A673 (cell line): Measurements from ENCODE around the gene SPRYD3. TPM values are rescaled to one million over a fixed set of nuclear protein-coding genes. Genes with fewer than 3 reads are reported as not detected.

Source experiments
- BruUV-seq: library from RNA; stranded (reverse); fragments of 400-500 nt; replicated peaks from 2 replicates; lab custom pipeline; 2021; lab: Mats Ljungman, UMichigan
- CTCF ChIA-PET: fragments of 300-600 bp; sonication (Branson Sonifier 250); formaldehyde crosslinking; loops from one replicate; lab custom pipeline; 2022; ENCODE audit warnings: antibody characterized with exemption; lab: Charles Lee
- POLR2A ChIA-PET: fragments of 300-600 bp; sonication (Branson Sonifier 250); formaldehyde crosslinking; loops from one replicate; lab custom pipeline; 2022; ENCODE audit warnings: antibody characterized with exemption; ENCODE audit not compliant: low non-redundant PET; lab: Charles Lee
- DNase-seq: peaks from one replicate; pipeline ENCODE4 v3.0.0-alpha.2; 2015; ENCODE audit warnings: low spot score
- H3K27ac ChIP-seq: fragments of 200-600 bp; sonication (generic); 2 replicates; pipeline ENCODE4 v1.5.1; 2016; ENCODE audit warnings: mixed run types, low read depth, mild to moderate bottlenecking, mixed read lengths, antibody characterized with exemption, low read length; ENCODE audit not compliant: poor library complexity, severe bottlenecking
- H3K27me3 ChIP-seq: fragments of 200-600 bp; sonication (generic); replicated peaks from 2 replicates; pipeline ENCODE4 v1.6.1; 2017; ENCODE audit warnings: mixed run types, low read depth, mild to moderate bottlenecking, mixed read lengths, antibody characterized with exemption, low read length; ENCODE audit not compliant: insufficient read depth, poor library complexity
- H3K36me3 ChIP-seq: fragments of 200-600 bp; sonication (generic); 2 replicates; pipeline ENCODE4 v1.6.1; 2016; ENCODE audit warnings: mixed run types, mild to moderate bottlenecking, mixed read lengths, antibody characterized with exemption, low read length; ENCODE audit not compliant: insufficient read depth, poor library complexity, severe bottlenecking
- H3K4me1 ChIP-seq: fragments of 200-600 bp; sonication (generic); 2 replicates; pipeline ENCODE4 v1.6.1; 2017; ENCODE audit warnings: mixed run types, mild to moderate bottlenecking, mixed read lengths, antibody characterized with exemption, low read length; ENCODE audit not compliant: insufficient read depth, poor library complexity, severe bottlenecking
- H3K4me3 ChIP-seq: fragments of 200-600 bp; sonication (generic); 2 replicates; pipeline ENCODE4 v1.5.1; 2016; ENCODE audit warnings: low read depth, mixed run types, mild to moderate bottlenecking, mixed read lengths, low read length; ENCODE audit not compliant: poor library complexity, severe bottlenecking
- H3K9me3 ChIP-seq: fragments of 200-600 bp; sonication (generic); 2 replicates; pipeline ENCODE4 v1.6.1; 2016; ENCODE audit warnings: mixed run types, low read depth, mild to moderate bottlenecking, mixed read lengths, antibody characterized with exemption, low read length; ENCODE audit not compliant: poor library complexity, severe bottlenecking
- EZH2 ChIP-seq: fragments of 200-600 bp; sonication (generic); IDR thresholded peaks from 2 replicates; pipeline ENCODE4 v1.6.1; 2017; ENCODE audit warnings: borderline replicate concordance, low read depth, mild to moderate bottlenecking, mixed read lengths, antibody characterized with exemption, low read length; ENCODE audit not compliant: poor library complexity, severe bottlenecking
- intact Hi-C: fragments of 100-400 bp; cut with micrococcal nuclease; formaldehyde crosslinking; loops from one replicate; pipeline ENCODE4 v1.10.0; 2022; ENCODE audit not compliant: unreplicated experiment
- microRNA-seq: library from miRNA; unstranded; fragments of <30 nt; microRNA quantifications from one replicate; pipeline ENCODE4 v1.2.0, GENCODE V29; 2021
- total RNA-seq: library from RNA; stranded (reverse); gene quantifications from 2 replicates; pipeline ENCODE4 v1.2.3, GENCODE V29; 2021
- TF ChIP-seq, protein P1 (sequence below): fragments of 300-800, 200-600 bp; sonication (generic); conservative IDR thresholded peaks from 2 replicates; pipeline ENCODE4 v1.5.1; 2017; ENCODE audit warnings: low read depth, mild to moderate bottlenecking, antibody characterized with exemption, low read length, moderate library complexity, mixed read lengths

The SPRYD3 gene
- total RNA-seq, 1 experiment from 2014 or later, result 19.3 TPM

DNA sequence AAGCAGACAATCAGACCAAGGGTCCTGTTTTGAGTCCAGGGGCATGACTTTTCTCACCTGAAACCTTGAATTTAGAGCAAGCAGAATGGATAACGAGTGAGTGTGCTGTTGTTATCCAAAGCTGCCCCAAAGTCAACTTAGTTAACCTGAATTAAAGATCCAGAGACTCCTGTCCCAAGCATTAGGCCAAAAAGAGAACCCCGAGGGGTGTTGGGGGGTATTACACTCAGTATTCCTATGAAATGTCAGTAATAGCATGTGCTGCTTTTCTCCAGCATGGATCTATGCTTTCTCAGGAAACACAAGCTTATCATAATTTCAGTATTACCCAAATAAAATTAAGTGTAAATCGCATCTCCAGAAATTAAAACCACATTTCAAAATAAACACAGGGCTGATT, 53.9 kb downstream of the SPRYD3 start:
- DNase-seq, result no peak
- no TSS peak for BruUV-seq
- Histone ChIP-seq H3K4me3 (no peak overlapping the region), H3K27ac (no peak overlapping the region), H3K36me3 (peaks cover 94% of the 10 kb centered on the region), H3K4me1 (no peaks in the 10 kb centered on the region), H3K9me3 (no peaks in the 10 kb centered on the region), H3K27me3 (no peaks in the 10 kb centered on the region)
- intact Hi-C loops, result no loop called here
- CTCF ChIA-PET, result no interaction called here
- POLR2A ChIA-PET, result no interaction called here
- TF ChIP-seq EZH2, result no peak
- TF ChIP-seq, protein P1, sequence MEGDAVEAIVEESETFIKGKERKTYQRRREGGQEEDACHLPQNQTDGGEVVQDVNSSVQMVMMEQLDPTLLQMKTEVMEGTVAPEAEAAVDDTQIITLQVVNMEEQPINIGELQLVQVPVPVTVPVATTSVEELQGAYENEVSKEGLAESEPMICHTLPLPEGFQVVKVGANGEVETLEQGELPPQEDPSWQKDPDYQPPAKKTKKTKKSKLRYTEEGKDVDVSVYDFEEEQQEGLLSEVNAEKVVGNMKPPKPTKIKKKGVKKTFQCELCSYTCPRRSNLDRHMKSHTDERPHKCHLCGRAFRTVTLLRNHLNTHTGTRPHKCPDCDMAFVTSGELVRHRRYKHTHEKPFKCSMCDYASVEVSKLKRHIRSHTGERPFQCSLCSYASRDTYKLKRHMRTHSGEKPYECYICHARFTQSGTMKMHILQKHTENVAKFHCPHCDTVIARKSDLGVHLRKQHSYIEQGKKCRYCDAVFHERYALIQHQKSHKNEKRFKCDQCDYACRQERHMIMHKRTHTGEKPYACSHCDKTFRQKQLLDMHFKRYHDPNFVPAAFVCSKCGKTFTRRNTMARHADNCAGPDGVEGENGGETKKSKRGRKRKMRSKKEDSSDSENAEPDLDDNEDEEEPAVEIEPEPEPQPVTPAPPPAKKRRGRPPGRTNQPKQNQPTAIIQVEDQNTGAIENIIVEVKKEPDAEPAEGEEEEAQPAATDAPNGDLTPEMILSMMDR, result no peak

DNA sequence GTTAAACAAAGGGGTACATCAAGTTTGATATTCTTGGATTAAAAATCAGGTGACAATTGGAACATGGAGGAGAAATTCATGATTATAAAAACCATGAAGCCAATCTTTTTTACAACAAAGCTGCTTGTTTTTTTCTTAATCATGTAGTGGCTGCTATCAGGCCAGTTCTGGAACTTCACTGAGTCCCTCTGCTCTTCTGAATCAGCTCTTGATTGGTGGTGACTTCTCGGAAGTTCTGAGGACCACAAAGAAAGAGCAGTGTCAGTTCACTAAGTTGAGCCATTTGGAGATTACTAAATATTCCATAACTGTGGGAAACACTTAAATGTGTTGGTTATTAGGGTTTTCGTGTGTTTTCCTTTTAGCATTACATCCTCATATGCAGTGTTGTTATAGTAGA, 64.5 kb downstream of the SPRYD3 start:
- peaks cover 6% of the 10 kb centered on the region for H3K4me1 ChIP-seq
- peaks cover 65% of the 10 kb centered on the region for H3K36me3 ChIP-seq
- no TSS peak for BruUV-seq
- H3K27me3 ChIP-seq, result no peaks in the 10 kb centered on the region
- ChIA-PET CTCF (no interaction called here), POLR2A (interaction anchor here (0.7 kb wide), 1 partner anchor 204 kb away, joined by 3 read pairs; no protein-coding TSS in a partner anchor)
- H3K9me3 ChIP-seq, result no peaks in the 10 kb centered on the region
- no peak overlapping the region for H3K27ac ChIP-seq
- intact Hi-C loops, result no loop called here
- no peak overlapping the region for H3K4me3 ChIP-seq
- DNase-seq, result no peak
- TF ChIP-seq EZH2, result no peak
- TF ChIP-seq, protein P1, result no peak

Small RNA genes lying within 50 kb of the gene (microRNA-seq; reads per million reads assigned to microRNA genes)
- gene MIR6757, result not detected

Other genes starting within 250 kb of the SPRYD3 start
- not detected in 2 replicates for gene KRT79, start 245.1 kb downstream of the SPRYD3 start, total RNA-seq
- not detected in 2 replicates for gene KRT78, start 230.4 kb downstream of the SPRYD3 start, total RNA-seq
- gene KRT8, start 174.3 kb downstream of the SPRYD3 start, total RNA-seq, result 15.4 and 16.2 TPM in 2 replicates
- 179 and 209 TPM in 2 replicates for gene KRT18, start 130.3 kb downstream of the SPRYD3 start, total RNA-seq
- gene EIF4B, start 72.9 kb downstream of the SPRYD3 start, total RNA-seq, result 393 and 400 TPM in 2 replicates
- 3.4 and 6.1 TPM in 2 replicates for gene TNS2, start 29.3 kb downstream of the SPRYD3 start, total RNA-seq
- 6.6 and 7.3 TPM in 2 replicates for gene IGFBP6, start 18.3 kb upstream of the SPRYD3 start, total RNA-seq
- gene SOAT2, start 24.1 kb upstream of the SPRYD3 start, total RNA-seq, result not detected in 2 replicates
- gene ZNF740, start 101.3 kb upstream of the SPRYD3 start, total RNA-seq, result 48.6 and 50.3 TPM in 2 replicates
- 32.3 and 37.5 TPM in 2 replicates for gene CSAD, start 101.5 kb upstream of the SPRYD3 start, total RNA-seq
- gene ITGB7, start 127.9 kb upstream of the SPRYD3 start, total RNA-seq, result 0.43 TPM in 1 of 2 replicates, not detected in the other
- gene RARG, start 152.8 kb upstream of the SPRYD3 start, total RNA-seq, result 14.0 and 20.3 TPM in 2 replicates
- gene ESPL1, start 188.9 kb upstream of the SPRYD3 start, total RNA-seq, result 99.1 and 105 TPM in 2 replicates
- gene PFDN5, start 216.2 kb upstream of the SPRYD3 start, total RNA-seq, result 268 and 288 TPM in 2 replicates
- 102 and 111 TPM in 2 replicates for gene MYG1, start 220.3 kb upstream of the SPRYD3 start, total RNA-seq
- gene AAAS, start 242.2 kb upstream of the SPRYD3 start, total RNA-seq, result 94.2 and 104 TPM in 2 replicates